ENCODE data around the gene C1orf210.

The C1orf210 gene

GRCh38 chr1:43285269-43285990 is at the start of gene C1orf210:
TSS of gene C1orf210 (minus strand) at chr1:43285581. CDS start at chr1:43283270, 2,311 bp downstream.
- DNase-seq (ENCODE audit: low read depth) = no peak

- no peak for DNase-seq (ENCODE audit: low read depth)
Measured at GRCh38 chr1:43334453-43335205, 49.2 kb upstream of the C1orf210 start.

- no peak for DNase-seq (ENCODE audit: low read depth)
Measured at GRCh38 chr1:43331688-43332087, 46.3 kb upstream of the C1orf210 start.

GRCh38 chr1:43329995-43330751 is 44.8 kb upstream of the C1orf210 start:
- peak; percentile 54 for DNase-seq (ENCODE audit: low read depth)

- no peak for DNase-seq (ENCODE audit: low read depth)
Measured at GRCh38 chr1:43327549-43328292, 42.3 kb upstream of the C1orf210 start.

- DNase-seq (ENCODE audit: low read depth) = no peak
Measured at GRCh38 chr1:43325381-43325780, 40.0 kb upstream of the C1orf210 start.

- DNase-seq (ENCODE audit: low read depth) = no peak
Measured at GRCh38 chr1:43324810-43325209, 39.4 kb upstream of the C1orf210 start.

GRCh38 chr1:43322506-43322905 is 37.1 kb upstream of the C1orf210 start:
- DNase-seq (ENCODE audit: low read depth) = no peak

- no peak for DNase-seq (ENCODE audit: low read depth)
Measured at GRCh38 chr1:43321331-43321891, 36.0 kb upstream of the C1orf210 start.

- DNase-seq (ENCODE audit: low read depth) = no peak
Measured at GRCh38 chr1:43319766-43320165, 34.4 kb upstream of the C1orf210 start.

GRCh38 chr1:43319288-43319687 is 33.9 kb upstream of the C1orf210 start:
- DNase-seq (ENCODE audit: low read depth) = no peak

GRCh38 chr1:43318831-43319230 is 33.5 kb upstream of the C1orf210 start:
- no peak for DNase-seq (ENCODE audit: low read depth)

GRCh38 chr1:43317817-43318471 is 32.6 kb upstream of the C1orf210 start:
- DNase-seq (ENCODE audit: low read depth) = no peak

GRCh38 chr1:43316738-43317520 is 31.5 kb upstream of the C1orf210 start:
- DNase-seq (ENCODE audit: low read depth) = no peak

GRCh38 chr1:43315963-43316737 is 30.8 kb upstream of the C1orf210 start:
- no peak for DNase-seq (ENCODE audit: low read depth)

GRCh38 chr1:43315481-43315880 is 30.1 kb upstream of the C1orf210 start:
- DNase-seq (ENCODE audit: low read depth) = no peak

GRCh38 chr1:43314233-43314632 is 28.9 kb upstream of the C1orf210 start:
- no peak for DNase-seq (ENCODE audit: low read depth)

GRCh38 chr1:43313771-43314170 is 28.4 kb upstream of the C1orf210 start:
- DNase-seq (ENCODE audit: low read depth) = no peak

GRCh38 chr1:43312663-43313515 is 27.5 kb upstream of the C1orf210 start:
- no peak for DNase-seq (ENCODE audit: low read depth)

Data from non-pigmented ciliary epithelial cell (primary cell).